Activated CD8-positive, alpha-beta memory T cell treated with anti-CD3 and anti-CD28 coated beads, Interleukin-2, amount 50 U/mL, for 24 hours (primary cell): ENCODE results near the gene TMC1.

Source experiments
- DNase-seq: peaks from one replicate; pipeline ENCODE4 v3.0.0-alpha.2; 2020; ENCODE audit errors: extremely low read depth

Gene TMC1

DNA sequence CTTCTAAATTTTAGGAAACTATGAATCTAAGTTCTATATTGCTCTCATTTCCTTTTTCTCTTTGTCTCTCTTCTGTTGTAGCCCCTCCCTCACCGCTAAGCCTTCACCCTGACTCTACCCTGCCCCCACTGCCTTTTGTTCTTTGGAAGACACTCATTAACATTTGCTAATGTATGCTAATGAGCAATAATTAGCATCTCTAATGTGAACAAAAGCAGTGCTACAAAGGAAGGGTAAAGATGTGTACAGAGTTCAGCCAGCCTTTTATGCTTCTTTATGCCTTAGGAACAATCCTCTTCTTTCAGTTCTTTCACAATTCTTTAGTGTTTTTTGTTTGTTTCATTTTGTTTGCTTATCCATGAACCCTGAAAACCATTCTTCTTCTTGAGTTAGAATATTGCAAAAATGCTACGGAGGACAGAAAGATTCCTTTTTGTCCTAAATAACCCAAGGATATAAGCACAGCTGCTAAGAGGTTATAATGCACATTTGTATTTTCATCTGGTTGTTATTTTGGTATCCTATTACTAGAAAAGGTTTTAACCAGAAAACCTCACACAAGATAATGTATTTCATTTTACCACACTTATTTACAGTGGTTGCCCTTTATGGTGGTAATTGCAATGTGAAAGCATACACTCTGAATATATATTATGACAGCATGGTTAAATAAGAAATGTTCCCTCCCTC lies 159.3 kb downstream of the TMC1 start:
- DNase-seq: no peak

DNA sequence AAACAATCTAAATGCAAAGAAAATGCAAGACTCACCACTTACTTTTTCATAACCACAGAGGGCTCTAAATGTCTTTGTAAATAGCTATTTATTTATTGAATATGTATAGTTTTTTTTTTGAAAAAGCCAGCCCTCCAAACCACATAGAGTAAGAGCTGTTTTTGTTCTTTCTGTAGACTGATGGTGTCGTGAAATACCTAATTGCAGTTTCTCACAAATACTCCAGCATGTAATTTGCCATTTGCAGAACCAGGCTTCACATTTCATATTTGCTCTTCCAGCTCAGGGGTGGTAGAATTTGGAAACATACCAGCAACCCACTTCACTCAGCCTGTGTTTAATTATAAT lies 159.8 kb downstream of the TMC1 start:
- no peak for DNase-seq

DNA sequence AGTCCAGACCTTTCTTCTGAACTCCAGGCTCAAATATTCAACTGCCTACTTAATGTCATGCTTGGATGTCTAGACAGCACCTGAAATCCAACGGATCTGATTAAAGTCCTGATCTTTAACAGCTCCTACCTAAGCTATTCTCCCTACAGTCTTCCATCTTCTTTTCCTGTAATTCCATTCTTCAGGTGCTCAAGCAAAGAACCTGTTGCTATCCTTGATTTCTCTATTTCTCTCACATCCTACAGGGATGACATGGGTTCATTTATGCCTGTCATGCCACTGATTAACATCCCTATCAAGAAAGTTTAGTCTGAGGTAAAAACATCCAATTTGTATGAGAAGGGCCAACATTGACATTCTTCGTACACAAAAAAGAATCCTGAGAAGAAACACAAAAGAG lies 163.2 kb downstream of the TMC1 start:
- no peak for DNase-seq

DNA sequence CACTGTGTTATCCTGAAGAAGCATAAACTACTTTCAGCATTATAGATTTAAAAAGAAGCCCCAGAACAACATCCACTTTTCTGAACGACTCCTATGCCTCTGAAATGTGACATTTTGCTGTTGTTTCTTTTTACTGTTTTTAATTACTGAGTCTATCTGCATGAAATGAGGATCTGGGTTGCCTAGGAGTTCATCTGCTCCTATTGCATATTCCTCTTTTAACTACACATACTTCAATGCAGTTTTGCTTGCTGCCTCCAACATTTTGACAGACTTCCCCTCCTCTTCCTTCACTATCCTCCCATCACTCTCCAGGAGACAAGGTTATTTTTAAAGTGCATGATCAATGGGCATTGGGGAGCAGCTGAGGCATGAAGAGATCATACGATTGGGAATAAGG lies 164.5 kb downstream of the TMC1 start:
- no peak for DNase-seq

DNA sequence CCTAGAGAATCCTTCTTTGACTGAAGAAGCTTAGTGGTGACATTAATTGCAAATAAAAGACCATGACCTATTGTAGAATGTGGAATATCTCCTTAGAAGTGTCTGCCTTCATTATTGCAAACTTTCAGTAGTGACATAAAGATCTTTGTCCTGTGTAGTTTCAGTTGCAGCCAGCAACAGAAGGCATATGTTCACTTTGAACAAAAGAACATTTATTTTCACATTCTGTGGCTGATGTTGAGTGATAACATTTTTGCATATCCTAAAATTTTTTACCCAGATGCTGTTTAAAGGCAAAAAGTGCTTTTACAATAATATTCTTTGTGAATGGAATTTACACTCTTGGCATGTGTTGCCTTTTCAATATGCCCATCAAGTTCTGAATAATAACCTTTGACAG lies 165.9 kb downstream of the TMC1 start:
- no peak for DNase-seq

DNA sequence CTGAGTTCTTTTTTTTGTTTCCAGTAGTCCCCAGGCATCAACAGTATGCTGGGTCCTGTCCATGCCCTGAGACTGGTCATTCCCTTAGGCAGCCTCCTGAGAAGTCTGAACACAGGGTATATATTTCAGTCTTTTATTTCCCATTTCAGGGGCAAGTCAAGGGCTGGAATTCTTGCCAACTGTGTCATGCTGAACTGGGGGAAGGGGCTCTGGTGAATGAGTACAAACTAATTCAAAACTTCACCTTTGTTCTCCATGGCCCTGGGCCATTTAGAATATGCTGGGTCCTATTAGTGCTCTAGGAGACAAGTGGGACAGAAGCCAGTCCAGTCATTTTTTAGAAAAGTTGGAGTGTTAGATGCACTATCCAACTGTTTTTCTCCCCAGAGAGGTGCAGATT lies 170.3 kb downstream of the TMC1 start:
- no peak for DNase-seq

DNA sequence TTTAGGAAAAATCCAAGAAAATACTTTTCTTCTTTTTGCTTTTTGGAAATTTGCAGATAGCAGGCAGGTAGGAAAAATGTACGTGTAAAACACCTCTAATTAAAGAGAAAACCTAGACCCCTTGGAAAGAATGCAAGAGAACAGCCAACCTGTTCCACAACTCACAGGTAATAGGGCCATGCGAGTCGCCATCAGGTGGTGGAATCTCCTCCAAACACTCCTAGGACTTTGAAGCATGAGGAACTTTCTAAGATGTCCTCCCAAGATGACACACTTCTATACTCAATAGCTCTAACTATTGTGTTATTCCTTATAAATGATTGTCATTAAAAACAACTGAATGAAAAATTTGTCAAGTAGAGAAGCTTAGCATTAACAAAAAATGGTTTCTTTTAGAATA lies 174.0 kb downstream of the TMC1 start:
- DNase-seq: no peak

DNA sequence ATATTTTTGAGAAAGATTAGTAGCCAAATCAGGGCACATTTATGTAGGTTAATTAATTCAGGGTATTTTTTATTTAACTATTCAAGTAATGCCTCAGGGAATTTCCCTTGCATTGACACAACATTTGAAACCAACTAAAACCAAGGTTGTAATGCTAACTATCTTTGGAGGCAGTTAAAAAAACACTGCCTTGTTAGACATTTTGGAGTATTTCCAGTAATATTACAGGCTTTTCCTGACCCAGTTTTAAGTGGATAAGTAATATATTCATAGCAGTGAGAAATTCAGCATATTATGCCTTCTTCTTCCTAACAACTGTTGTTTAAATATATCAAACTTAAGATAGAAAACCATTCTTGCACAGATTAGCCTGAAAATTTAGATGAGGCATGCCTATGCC lies 175.1 kb downstream of the TMC1 start:
- DNase-seq: no peak

DNA sequence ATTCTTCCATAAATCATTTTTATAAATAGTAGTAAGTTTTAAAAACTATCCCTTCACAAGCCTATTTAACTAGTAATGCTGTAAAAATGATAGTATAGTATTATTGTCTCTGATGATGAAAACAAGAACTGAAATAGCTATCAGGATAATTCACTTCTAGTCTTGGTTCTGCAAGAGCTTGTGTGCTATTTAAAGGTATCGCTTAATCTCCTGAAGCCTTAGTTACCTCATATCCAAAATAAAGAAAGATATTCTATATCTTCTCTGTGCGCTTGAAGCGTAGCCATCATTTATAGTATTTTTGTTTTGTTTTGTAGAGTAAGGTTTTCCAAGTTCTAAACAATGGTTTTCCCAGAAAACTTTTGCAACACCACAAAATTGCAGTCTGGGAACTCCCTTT lies 180.1 kb downstream of the TMC1 start:
- no peak for DNase-seq

DNA sequence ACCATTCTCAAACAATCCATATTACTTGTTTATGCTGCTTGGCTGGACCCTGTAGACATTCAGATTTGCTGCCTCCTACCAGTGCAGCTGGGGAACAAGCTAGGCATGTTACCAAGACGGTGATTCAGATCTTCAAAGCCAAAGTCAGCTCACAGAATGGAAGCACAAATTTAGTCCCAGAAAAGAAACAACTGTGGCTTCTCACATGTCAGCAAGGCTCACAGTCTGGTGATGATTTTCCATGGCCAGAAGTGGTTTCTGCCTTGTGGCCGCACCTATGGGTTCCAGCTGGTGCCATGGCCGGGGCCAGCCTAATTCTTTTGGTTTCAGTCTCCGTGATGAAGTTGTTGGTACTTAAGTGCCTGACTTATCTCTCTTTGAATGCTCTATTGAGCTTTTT lies 182.2 kb downstream of the TMC1 start:
- DNase-seq: no peak

DNA sequence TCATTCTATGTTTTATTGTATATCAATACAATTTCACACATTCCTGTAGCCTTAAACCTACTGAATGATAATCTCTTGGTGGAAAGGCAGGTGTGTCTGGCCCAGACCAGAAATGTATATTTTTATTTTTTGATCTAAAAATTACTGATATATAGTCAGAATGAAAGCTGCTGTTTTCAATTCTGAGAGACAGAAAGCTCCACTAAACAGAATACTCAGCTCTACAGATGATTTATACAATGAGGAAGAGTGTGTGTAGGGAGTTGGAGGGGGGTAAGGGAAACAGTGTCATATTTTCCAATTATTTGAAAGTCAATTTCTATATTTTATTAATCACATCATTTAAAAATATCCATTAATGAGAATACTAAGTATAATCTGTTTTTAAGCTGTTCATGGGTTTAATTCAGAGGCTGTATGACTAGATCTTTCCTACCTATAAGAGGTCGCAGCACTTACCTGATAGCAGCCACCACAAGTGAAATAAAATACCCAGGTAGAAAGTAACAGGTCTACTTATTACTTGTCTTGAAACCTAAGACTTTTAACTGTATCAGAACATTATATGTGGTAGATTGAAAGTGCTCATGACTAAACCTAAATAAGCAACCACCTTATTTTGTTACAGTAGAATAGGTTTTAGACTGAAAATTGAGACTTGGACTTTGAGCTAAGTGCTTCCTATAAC lies 183.4 kb downstream of the TMC1 start:
- no peak for DNase-seq

DNA sequence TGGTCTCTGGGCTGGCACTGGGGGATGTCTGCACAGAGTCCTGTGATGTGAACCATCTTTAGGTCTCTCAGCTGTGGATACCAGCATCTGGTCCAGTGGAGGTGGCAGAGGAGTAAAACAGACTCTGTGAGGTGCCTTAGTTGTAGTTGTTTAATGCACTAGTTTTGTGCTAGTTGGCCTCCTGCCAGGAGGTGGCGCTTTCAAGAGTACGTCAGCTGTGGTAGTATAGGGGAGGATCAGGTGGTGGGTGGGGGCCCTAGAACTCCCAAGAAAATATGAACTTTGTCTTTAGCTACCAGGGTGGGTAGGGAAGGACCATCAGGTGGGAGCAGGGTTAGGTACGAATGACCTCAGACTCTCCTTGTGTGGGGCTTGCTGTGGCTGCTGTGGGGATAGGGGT lies 197.1 kb downstream of the TMC1 start:
- DNase-seq: no peak

DNA sequence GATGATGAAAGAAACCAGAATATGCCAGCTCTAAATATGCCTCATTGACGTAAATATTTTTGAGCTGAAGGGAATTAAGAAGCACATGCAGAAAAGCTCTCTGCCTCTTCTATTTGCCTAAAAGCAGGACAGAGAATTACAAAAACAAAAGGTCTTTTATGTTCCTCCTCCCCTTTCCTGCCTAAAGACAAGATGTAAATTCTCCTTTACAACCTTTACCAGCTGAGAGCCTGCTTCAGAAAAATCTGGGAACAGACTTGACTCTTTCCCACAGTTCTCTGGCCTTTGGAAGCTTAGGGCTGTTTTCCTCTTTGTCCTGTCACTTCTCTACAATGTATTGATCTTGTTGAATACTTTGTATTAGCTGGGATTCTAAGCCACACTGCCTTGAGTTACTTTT lies 199.7 kb downstream of the TMC1 start:
- DNase-seq: no peak

DNA sequence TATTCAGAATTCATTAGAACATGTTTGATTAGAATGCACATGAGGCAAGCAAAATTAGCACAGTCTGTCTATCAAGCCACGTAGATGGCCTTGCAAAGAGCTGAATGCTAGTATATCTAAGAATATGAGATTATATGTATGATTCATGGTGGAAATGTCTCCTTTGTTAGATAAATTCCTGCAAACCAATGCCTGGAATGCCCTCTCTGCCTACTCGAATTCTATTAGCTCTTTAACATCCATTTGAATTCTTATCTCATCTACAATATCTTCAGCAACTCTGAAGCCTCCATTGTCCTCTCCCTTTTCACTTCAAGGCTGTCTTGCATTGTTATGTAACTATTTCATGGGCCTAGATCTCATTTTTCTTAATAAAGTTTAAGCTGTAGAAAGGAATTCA lies 205.5 kb downstream of the TMC1 start:
- DNase-seq: no peak

DNA sequence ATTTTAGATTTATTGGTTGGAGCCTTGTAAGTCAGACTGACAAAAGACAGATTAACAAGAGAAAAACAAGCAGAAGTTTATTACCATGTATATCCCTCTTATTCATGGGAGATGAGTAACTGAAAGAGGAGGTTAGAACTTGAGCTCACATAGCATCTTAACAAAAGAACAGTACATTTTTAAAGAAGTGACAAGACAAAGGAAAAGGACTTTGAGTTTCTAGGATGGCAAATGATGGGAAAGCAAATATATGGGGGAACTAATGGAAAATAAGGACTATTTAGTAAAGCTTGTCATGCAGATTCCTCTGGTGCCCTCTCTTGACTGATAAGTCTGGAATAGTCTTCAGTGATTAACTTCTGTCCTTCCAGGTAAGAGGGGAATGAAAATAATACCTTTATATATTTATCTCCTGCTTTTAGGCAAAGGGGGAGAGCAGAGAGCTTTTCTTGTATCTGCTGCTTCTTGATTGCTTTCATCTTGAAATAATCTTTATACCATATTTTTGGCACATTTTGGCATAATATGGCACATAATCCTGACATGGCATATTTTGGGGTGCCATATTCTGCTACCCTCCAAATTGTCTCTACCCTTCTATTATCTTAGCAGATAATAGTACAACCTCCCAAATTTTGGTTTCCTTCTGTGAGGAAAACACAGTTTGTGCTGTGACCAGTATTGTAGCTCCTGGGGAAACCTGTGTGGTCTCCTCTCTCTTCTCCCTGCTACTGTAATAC lies 206.8 kb downstream of the TMC1 start:
- no peak for DNase-seq

DNA sequence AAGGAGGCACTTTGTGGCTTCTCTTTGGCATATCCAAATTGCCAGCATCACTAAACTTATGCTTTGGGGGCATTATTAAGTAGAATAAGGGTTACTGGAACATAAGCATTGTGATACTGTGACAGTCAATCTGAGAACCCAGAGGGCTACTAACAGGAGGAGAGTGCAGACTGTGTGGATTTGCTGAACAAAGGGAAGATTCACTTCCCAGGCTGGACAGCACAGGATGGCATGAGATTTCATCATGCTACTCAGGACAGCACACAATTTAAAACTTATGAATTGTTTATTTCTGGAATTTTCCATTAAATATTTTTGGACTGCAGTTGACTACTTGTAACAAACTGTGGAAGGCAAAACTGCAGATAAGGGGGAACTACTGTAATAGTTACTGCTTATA lies 212.5 kb downstream of the TMC1 start:
- no peak for DNase-seq

DNA sequence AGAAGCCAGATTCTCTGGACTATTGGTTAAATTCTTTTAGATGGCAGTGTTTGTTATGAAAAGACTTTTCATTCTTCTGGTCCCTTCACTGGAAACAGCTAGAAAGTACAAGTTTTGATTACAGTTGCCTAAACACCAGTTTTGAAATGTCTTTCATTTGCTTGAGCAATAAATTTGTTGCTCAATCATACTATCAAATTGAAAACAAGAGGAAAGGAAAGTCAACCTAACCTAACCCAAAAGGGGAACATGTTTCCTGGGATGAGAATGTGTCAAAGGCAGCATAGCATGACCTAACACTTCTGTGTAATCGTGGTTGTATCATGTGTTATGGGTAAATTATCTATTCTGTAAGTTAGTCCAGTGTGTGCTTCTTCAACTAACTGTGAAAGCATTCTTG lies 213.2 kb downstream of the TMC1 start:
- DNase-seq: no peak

DNA sequence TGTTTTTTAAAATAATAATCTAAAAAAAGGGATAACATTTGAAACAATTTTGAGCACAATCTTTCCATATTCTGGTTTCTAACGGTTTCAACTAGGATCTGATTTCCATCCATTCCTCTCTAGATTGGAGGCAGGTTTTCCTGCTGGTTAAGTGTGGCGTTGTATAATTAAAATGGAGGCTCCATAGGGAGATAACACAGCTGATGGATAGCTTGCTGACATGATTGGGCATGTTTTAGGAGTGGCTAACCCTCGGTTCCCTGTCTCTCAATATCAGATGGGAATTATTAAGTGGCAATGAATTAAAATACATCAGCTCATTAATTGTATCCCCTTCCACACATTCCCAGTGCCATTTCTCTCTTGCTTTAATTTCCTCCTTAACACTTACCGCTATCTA lies 222.4 kb downstream of the TMC1 start:
- no peak for DNase-seq

DNA sequence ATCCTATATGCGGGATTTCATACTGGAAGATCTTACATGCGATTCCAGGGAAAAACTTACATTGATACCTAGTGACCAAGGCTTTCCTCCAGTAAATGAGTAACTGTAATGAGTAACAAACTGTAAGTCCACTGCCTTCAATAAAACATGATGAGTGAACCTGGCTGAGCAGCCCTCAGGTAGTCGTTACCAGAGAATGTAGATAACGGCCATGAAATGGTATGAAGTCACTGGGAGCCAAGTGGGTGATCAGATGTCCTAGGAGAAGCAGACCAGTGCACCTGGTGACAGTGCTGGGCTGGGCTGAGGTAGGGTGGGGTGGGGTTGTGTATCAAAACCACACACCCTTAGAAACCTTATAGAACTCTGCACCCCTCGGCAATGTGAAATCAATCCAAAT lies 227.9 kb downstream of the TMC1 start:
- no peak for DNase-seq

DNA sequence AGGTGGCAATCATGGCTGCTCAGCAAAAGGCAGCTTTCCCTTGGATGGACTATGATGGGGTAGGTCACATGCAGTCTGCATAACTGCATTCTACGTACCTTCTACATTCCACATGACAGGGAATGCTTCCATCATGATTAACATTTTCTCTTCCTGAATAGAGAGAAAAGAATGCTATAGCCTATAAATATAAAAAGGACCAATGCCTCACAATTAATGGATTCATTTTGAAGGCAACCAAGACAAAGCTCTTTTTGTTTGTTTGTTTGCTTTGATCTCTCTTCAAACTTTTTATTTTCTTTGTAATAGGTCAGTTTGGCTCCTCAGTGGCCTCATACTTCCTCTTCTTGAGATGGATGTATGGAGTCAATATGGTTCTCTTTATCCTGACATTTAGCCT lies 230.1 kb downstream of the TMC1 start:
- no peak for DNase-seq

DNA sequence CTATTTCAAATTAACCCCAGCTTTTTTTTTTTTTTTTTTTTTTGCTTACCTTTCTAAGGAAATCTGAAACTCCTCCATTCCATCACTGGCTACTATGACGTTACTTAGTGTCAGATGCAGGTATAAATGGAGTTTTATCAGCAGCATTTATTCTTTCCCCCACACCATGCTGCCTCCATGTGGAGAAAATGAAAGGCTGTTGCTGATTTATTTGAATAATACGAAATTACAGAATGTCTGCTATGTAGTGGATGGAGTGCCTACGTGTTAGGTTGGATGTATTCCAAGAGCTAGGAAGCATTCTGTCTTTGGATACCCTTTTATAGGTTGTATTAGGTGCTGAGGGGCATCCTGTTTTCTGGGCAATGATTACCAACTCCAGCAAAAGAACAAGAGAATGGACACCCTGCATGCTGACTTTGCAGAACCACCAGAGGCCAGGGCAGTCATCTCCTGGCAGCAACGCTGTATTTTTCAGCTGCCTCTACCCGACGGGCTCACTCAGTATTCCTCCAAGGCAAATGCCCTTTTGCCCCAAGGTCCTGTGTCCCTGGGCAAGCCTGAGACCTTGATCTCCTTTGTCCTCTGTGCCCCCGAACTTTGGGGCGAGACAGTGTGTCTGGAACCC lies 232.0 kb downstream of the TMC1 start:
- no peak for DNase-seq

DNA sequence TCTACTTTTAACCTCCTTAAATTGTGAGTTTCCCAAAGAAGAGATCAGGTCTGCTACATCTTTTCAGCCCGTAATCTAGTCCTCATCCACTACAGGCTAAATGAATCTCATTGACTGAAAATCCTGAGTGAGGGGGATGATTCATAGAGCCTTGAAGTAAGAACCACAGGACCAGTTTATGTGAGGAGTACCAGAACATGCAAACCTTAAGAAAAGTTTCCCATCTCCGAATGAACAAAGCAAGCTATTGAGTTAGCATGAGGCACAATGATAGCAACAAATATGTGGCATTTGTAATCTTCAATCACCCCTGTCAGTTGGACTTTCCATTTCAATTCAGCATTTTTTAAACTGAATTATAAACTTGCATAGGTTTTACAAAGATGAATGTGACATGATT lies 234.4 kb downstream of the TMC1 start:
- DNase-seq: no peak

DNA sequence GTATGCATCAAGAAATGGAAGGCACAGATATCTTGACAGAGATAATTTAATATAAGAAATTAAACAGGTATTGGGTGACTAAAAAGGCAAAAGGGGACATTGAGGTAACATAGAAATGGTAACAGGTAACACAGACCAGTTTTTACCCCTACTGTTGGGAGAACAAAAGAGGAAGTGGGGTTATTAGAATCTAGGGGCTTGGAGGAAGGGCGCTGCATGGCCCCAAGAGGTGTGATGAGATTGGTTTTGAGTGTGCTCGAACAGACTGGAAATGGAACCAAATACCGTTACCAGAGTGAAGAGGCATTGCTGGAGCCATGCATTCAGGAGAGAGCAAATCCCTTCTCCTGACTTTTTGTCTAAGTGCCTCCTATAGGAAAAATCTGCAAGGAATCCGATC lies 237.5 kb downstream of the TMC1 start:
- DNase-seq: no peak
